GM21529 (cell line): ENCODE results near the gene NDOR1.
"Not testable (repeated sequence)": the region's sequence is repeated elsewhere in the genome, so short reads cannot be mapped to it uniquely, and the experiment has no call there.

ENCODE experiments used
- ATAC-seq: cut with Tn5 transposase; IDR thresholded peaks from one replicate; pipeline ENCODE4 v1.9.1; 2021; ENCODE audit not compliant: unreplicated experiment

NDOR1 gene

GRCh38 chr9:137241490-137242268 is 36.2 kb downstream of the NDOR1 start:
- peak; percentile 4 for ATAC-seq

- ATAC-seq, result no peak
These were observed 37.0 kb downstream of the NDOR1 start for GRCh38 chr9:137242269-137243203.

- ATAC-seq, result not testable (repeated sequence)
These were observed 37.7 kb downstream of the NDOR1 start for GRCh38 chr9:137243266-137243625.

- ATAC-seq, result no peak
These were observed 38.4 kb downstream of the NDOR1 start for GRCh38 chr9:137243626-137244485.

GRCh38 chr9:137244486-137245449 is 39.3 kb downstream of the NDOR1 start:
- no peak for ATAC-seq

GRCh38 chr9:137245450-137246421 is 40.2 kb downstream of the NDOR1 start:
- no peak for ATAC-seq

- no peak for ATAC-seq
These were observed 41.8 kb downstream of the NDOR1 start for GRCh38 chr9:137247135-137247915.

- no peak for ATAC-seq
These were observed 42.3 kb downstream of the NDOR1 start for GRCh38 chr9:137247916-137248175.

- ATAC-seq, result no peak
These were observed 45.1 kb downstream of the NDOR1 start for GRCh38 chr9:137250329-137251193.

- ATAC-seq, result no peak
These were observed 45.6 kb downstream of the NDOR1 start, which contains the start of gene STPG3 for GRCh38 chr9:137251194-137251461. Gene STPG3 (plus strand): TSS chr9:137251286. CDS start chr9:137251287, 1 bp downstream.

- no peak for ATAC-seq
These were observed 46.2 kb downstream of the NDOR1 start for GRCh38 chr9:137251490-137252268.

GRCh38 chr9:137252555-137253506 is 47.3 kb downstream of the NDOR1 start:
- no peak for ATAC-seq

- ATAC-seq, result no peak
These were observed 48.5 kb downstream of the NDOR1 start for GRCh38 chr9:137253717-137254623.

GRCh38 chr9:137254624-137255447 is 49.3 kb downstream of the NDOR1 start, which contains the start of gene NELFB:
Gene NELFB (plus strand): TSS chr9:137255327.
- peak; percentile 68 for ATAC-seq
